Measurements from ENCODE around the gene NTM. TPM values are rescaled to one million over a fixed set of nuclear protein-coding genes. Genes with fewer than 3 reads are reported as not detected.

The NTM gene
- total and polyA plus RNA-seq, 8 donors, result 0.04 to 4.4 (median 0.50) TPM

DNA sequence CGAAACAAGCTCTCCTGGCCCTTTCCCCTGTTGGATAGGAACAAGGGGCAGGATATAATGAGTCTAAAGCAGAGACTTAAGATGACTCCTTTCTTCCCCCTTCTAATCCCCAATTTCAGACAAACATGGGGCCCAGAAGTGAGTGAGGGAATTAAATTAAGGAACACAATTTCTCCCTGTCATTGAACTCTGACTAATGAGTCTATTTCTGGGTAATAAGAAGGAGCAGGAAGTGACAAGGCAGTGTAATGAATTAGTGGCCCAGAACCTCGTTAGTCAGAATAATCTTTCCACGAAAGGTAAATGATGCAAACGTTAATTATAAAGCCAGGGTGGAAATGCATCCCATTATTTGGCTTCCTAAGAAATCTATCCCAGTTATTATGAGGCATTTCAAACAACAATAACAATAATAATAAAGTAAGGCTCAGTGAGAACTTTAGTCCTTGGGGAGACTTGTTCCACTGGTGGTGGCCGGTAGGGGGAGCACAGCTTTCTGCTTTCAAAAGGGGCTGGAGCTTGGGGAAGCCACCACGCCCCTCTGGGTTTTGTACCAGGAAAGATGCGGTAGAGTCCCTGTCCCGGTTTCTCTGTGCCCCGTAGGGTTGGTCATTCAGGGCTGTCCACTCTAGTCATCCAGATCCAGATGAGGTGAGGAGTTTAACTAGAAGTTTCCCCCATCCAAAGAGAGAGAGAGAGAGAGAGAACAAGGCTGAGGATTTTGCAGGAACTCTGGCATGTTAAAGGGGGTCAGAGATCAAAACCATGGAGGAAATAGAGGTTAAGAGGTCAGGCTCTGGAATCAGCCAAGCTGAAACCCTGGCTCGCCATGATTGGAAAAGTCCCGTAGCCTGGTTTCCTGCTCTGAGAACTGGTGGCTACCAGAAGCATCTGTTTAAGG is 298.3 kb downstream of the NTM start:
- Histone ChIP-seq H3K4me1 (no peaks in the 10 kb centered on the region), H3K9me3 (no peaks in the 10 kb centered on the region), H3K36me3 (no peaks in the 10 kb centered on the region), H3K27me3 (no peaks in the 10 kb centered on the region), H3K4me3 (no peak overlapping the region), H3K27ac (no peak overlapping the region)
- intact Hi-C loops (cut with DNase I), result no loop called here
- WGBS, 2 donors, result 25 to 30% methylated on average over 11 of the region's 11 CpGs
- FAIRE-seq (no peak), DNase-seq (peak in 3 of 6 donors; percentile 11 to 71 (median 31)), ATAC-seq (peak in 3 of 4 donors; percentile 46 to 60 (median 46))
- TF ChIP-seq, protein P1, sequence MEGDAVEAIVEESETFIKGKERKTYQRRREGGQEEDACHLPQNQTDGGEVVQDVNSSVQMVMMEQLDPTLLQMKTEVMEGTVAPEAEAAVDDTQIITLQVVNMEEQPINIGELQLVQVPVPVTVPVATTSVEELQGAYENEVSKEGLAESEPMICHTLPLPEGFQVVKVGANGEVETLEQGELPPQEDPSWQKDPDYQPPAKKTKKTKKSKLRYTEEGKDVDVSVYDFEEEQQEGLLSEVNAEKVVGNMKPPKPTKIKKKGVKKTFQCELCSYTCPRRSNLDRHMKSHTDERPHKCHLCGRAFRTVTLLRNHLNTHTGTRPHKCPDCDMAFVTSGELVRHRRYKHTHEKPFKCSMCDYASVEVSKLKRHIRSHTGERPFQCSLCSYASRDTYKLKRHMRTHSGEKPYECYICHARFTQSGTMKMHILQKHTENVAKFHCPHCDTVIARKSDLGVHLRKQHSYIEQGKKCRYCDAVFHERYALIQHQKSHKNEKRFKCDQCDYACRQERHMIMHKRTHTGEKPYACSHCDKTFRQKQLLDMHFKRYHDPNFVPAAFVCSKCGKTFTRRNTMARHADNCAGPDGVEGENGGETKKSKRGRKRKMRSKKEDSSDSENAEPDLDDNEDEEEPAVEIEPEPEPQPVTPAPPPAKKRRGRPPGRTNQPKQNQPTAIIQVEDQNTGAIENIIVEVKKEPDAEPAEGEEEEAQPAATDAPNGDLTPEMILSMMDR (IDR thresholded peaks at IDR 0.05), result peak; percentile 39 to 51 (median 46)

DNA sequence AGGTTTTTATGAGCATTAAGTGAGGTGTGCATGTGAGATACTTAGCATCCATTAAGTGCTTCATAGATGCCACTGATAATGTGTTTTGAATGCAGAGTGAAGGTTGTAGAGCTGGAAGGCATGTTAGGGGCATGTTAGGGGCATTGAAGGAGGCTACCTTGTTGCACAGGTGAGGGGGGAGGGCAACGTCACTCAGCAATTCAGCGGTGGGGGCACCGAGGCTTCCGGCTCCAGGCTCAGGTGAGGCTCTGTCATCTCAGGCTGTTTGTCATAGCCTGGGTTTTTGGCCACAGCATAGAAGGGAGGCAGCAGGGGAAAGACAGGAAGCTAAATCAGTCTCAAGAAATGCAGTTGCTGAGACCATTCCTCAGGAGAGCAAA is 299.0 kb downstream of the NTM start:
- 51 to 63% methylated on average over 4 of the region's 4 CpGs for WGBS, 2 donors
- TF ChIP-seq, protein P1 (IDR thresholded peaks at IDR 0.05), result no peak
- intact Hi-C loops (cut with DNase I), result no loop called here
- no peak overlapping the region for H3K4me3 ChIP-seq
- FAIRE-seq (no peak), ATAC-seq (no peak), DNase-seq (no peak)
- H3K36me3 ChIP-seq, result no peaks in the 10 kb centered on the region
- no peaks in the 10 kb centered on the region for H3K9me3 ChIP-seq
- no peak overlapping the region for H3K27ac ChIP-seq
- no peaks in the 10 kb centered on the region for H3K4me1 ChIP-seq
- H3K27me3 ChIP-seq, result no peaks in the 10 kb centered on the region

DNA sequence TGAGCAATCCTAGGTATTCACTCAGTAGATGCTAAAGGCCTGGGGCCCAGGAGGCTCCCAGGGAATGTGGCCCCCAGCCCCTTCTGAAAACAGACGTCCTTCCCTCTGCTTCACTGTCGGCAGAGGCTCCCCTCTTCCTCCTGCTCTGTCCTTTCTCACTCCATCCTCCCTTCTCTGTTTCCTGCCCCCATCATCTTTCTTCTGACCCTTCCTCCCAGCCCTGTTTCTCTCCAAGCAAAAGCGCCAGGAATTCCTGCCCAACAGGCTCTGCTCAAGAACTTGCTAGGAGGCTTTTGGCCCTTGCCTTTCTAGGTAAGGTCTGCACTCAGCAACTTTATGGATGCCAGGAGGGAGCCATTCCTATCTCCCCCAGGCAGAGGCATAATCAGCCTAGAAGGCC is 300.5 kb downstream of the NTM start:
- ATAC-seq (no peak), DNase-seq (no peak), FAIRE-seq (no peak)
- intact Hi-C loops (cut with DNase I), result loop anchor here in 2 of 3 donors (5.0 to 10.0 kb wide), 2 partner anchors 609 to 746 kb away; no protein-coding TSS in a partner anchor
- TF ChIP-seq, protein P1 (IDR thresholded peaks at IDR 0.05), result no peak
- no peaks in the 10 kb centered on the region for H3K36me3 ChIP-seq
- no peaks in the 10 kb centered on the region for H3K4me1 ChIP-seq
- H3K9me3 ChIP-seq, result no peaks in the 10 kb centered on the region
- WGBS, 2 donors, result 53 to 76% methylated on average over 3 of the region's 3 CpGs
- no peak overlapping the region for H3K27ac ChIP-seq
- no peak overlapping the region for H3K4me3 ChIP-seq
- H3K27me3 ChIP-seq, result no peaks in the 10 kb centered on the region

DNA sequence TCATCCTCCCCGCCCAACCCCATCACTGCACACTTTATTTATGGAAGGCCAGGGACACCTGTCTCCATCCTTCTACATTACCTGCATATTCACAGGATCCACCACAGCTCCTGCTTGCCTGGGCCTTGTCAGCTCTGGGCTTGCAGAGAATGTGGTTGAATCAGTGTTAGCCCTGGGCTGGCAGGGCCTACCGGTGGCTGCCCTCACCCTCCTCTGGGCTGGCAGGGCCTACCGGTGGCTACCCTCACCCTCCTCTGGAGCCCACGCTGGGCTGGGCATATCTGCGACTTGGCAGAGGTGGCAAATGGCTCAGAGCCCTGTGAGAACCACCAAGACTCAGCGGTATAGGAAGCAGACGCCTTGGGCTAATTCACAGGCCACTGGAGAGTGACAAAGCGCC is 300.9 kb downstream of the NTM start:
- no peak for DNase-seq
- TF ChIP-seq, protein P1 (IDR thresholded peaks at IDR 0.05), result no peak
- Histone ChIP-seq H3K27me3 (no peaks in the 10 kb centered on the region), H3K36me3 (no peaks in the 10 kb centered on the region), H3K4me1 (no peaks in the 10 kb centered on the region), H3K9me3 (no peaks in the 10 kb centered on the region), H3K27ac (no peak overlapping the region), H3K4me3 (no peak overlapping the region)
- WGBS, 2 donors, result 76 to 78% methylated on average over 8 of the region's 8 CpGs
- FAIRE-seq, result no peak
- ATAC-seq, result no peak
- intact Hi-C loops (cut with DNase I), result loop anchor here in 2 of 3 donors (5.0 to 10.0 kb wide), 2 partner anchors 609 to 747 kb away; no protein-coding TSS in a partner anchor

DNA sequence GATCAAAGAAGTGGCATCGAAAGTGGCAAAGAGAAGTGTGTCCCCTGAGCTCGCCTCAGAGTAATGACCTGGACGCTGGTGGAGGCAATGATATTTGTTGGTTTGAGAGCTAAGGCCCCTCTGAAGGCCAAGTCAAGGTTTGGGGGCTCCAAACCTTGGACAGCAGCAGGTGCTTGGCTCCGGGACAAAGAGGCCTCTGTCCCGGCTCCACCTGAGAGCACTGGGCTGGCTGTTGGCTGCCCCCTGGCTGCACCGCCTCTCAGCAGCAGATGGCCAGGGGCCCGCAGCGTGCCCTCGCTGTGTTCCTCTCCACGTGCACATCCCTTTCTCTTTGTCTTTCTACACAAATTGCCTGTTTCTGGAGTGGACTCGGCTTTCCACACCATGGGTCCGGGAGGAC is 301.3 kb downstream of the NTM start:
- Histone ChIP-seq H3K4me1 (no peaks in the 10 kb centered on the region), H3K27me3 (no peaks in the 10 kb centered on the region), H3K36me3 (no peaks in the 10 kb centered on the region), H3K9me3 (no peaks in the 10 kb centered on the region), H3K27ac (no peak overlapping the region), H3K4me3 (no peak overlapping the region)
- DNase-seq (no peak), ATAC-seq (no peak), FAIRE-seq (no peak)
- intact Hi-C loops (cut with DNase I), result loop anchor here in 2 of 3 donors (5.0 to 10.0 kb wide), 2 partner anchors 609 to 747 kb away; no protein-coding TSS in a partner anchor
- 71 to 79% methylated on average over 12 of the region's 12 CpGs for WGBS, 2 donors
- TF ChIP-seq, protein P1 (IDR thresholded peaks at IDR 0.05), result no peak
